ENCODE data around the gene CYP11A1.

- no peak for TF ChIP-seq RARB (CRISPR knock-in tag; IDR thresholded peaks at IDR 0.05)
- no peak for TF ChIP-seq EP300 (IDR thresholded peaks at IDR 0.05)
- no peak for TF ChIP-seq HDAC2 (IDR thresholded peaks at IDR 0.05)
- no peak for TF ChIP-seq KDM1A (IDR thresholded peaks at IDR 0.05; ENCODE audit: low read depth)
- no peak for TF ChIP-seq EHF (CRISPR knock-in tag; IDR thresholded peaks at IDR 0.05)
- no peak for TF ChIP-seq RNF2 (IDR thresholded peaks at IDR 0.05; ENCODE audit: borderline replicate concordance, low read depth)
- no peak for TF ChIP-seq SMC3 (IDR thresholded peaks at IDR 0.05)
These were observed 39.0 kb downstream of the CYP11A1 start for GRCh38 chr15:74328331-74329056.
